Measurements from ENCODE around the gene GJA4. TPM values are rescaled to one million over a fixed set of nuclear protein-coding genes. Genes with fewer than 3 reads are reported as not detected.

The GJA4 gene
- polyA plus RNA-seq, 2 donors = 0.77 to 2.6 TPM

DNA sequence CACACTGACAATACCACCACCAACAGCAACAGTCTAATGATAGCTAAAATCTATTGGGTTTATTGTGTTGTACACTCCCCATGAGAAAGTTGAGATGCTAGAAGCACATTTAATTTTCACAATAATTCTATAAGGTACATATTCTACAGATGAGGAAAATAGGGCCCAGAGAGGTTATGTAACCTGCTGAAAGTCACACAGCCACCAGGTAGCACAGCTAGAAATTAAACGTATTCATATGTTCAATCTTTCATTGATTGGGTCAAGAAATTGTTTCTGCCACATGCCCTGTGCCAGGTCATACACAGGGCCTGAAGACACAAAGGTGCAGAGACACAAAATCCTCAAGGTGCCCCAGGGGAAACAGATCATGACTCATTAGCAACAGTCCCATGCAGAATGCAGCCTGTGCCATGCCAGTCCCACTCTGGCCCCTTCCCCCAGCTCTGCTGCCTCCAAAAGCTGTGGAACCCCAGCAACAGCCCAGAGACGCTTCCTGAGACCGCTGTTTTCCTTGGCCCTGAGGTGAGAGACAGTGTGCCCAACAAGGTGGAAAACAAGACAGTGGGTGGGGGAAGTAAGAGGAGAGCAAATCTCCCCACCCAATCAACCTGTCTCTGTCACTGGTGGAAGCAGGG, 32.1 kb downstream of the GJA4 start:
- Histone ChIP-seq H3K27ac (ENCODE audit: low read depth in 2 of 2, low read length in 1 of 2) (no peak overlapping the region), H3K9me3 (ENCODE audit: control insufficient read depth in 2 of 2, insufficient read depth in 1 of 2, low read depth in 1 of 2, low read length in 1 of 2) (no peaks in the 10 kb centered on the region), H3K36me3 (ENCODE audit: control insufficient read depth in 2 of 2, insufficient read depth in 2 of 2, low read length in 1 of 2) (no peaks in the 10 kb centered on the region), H3K4me1 (ENCODE audit: control insufficient read depth in 2 of 2, insufficient read depth in 2 of 2, low read length in 1 of 2) (peaks cover 6 to 9% of the 10 kb centered on the region in 2 donors), H3K4me3 (ENCODE audit: low read depth in 1 of 2, low read length in 2 of 2) (no peak overlapping the region), H3K27me3 (ENCODE audit: control insufficient read depth in 1 of 2, insufficient read depth in 2 of 2, low read length in 2 of 2) (no peaks in the 10 kb centered on the region)
- WGBS, 2 donors = 68 to 87% methylated on average over 3 of the region's 3 CpGs

DNA sequence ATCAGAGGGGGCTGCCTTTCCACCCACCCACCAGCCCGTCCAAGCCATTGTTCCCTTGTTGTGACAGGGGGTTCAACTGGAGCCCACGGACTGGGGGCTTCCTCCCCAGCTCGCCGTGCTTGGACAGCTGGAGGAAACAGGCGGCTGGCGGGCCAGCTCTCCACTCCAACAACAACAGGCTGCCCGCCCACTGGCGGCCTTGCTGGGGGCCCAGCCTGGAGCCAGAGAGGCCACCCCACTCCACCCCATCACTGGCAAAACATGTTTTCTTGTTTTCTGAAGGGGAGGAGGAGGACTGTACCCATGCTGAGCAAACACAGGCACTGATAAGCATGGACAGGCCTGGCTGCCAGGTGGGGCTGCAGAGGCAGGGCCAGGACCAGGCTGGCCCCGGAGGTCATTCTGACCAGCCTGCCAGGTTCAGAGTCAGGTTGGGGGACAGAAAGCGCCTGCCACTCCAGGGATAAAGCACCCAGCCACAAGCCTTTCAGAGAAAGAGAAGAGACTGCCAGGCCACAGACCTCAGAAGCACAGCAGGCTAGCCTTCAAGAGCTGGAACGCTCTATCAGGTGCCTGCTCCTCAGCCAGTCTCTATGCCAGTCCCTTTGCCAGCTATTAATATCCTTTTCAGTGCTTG, 32.8 kb downstream of the GJA4 start:
- H3K27me3 ChIP-seq (ENCODE audit: control insufficient read depth in 1 of 2, insufficient read depth in 2 of 2, low read length in 2 of 2) = no peaks in the 10 kb centered on the region
- WGBS, 2 donors = 64 to 75% methylated on average over 11 of the region's 11 CpGs
- H3K9me3 ChIP-seq (ENCODE audit: control insufficient read depth in 2 of 2, insufficient read depth in 1 of 2, low read depth in 1 of 2, low read length in 1 of 2) = no peaks in the 10 kb centered on the region
- no peaks in the 10 kb centered on the region for H3K36me3 ChIP-seq (ENCODE audit: control insufficient read depth in 2 of 2, insufficient read depth in 2 of 2, low read length in 1 of 2)
- H3K4me1 ChIP-seq (ENCODE audit: control insufficient read depth in 2 of 2, insufficient read depth in 2 of 2, low read length in 1 of 2) = peaks cover 6 to 9% of the 10 kb centered on the region in 2 donors
- no peak overlapping the region for H3K4me3 ChIP-seq (ENCODE audit: low read depth in 1 of 2, low read length in 2 of 2)
- no peak overlapping the region for H3K27ac ChIP-seq (ENCODE audit: low read depth in 2 of 2, low read length in 1 of 2)

DNA sequence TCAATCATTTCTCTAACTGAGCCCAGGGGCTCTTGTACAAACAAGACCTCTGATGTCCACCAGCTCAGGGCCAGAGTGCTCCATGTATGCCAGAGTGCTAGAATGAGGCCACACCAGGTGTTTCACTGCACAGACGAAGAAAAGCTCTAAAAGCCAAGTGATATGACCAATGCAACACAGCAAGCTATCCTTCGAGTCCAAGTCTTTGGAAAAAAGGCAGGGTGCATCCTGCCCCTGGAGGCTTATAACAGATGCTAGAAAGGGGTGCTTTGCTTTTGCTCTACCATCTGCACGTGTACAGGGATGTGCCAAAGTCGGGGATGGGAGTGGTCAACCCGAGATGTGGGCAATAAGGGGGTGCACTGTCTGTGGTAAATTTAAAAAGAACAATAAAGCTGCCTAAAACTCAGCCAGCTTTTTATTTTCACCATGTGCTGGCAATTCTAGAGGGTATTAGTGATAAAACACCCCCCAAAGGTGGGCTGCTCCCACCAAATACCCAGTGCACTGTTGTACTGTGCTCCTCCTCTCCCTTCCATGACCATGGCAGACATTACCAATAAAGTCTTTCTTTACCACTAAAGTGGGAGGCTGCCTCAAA, 34.6 kb downstream of the GJA4 start:
- no peaks in the 10 kb centered on the region for H3K9me3 ChIP-seq (ENCODE audit: control insufficient read depth in 2 of 2, insufficient read depth in 1 of 2, low read depth in 1 of 2, low read length in 1 of 2)
- no peak overlapping the region for H3K27ac ChIP-seq (ENCODE audit: low read depth in 2 of 2, low read length in 1 of 2)
- H3K27me3 ChIP-seq (ENCODE audit: control insufficient read depth in 1 of 2, insufficient read depth in 2 of 2, low read length in 2 of 2) = no peaks in the 10 kb centered on the region
- no peak overlapping the region for H3K4me3 ChIP-seq (ENCODE audit: low read depth in 1 of 2, low read length in 2 of 2)
- peaks cover 6 to 9% of the 10 kb centered on the region in 2 donors for H3K4me1 ChIP-seq (ENCODE audit: control insufficient read depth in 2 of 2, insufficient read depth in 2 of 2, low read length in 1 of 2)
- H3K36me3 ChIP-seq (ENCODE audit: control insufficient read depth in 2 of 2, insufficient read depth in 2 of 2, low read length in 1 of 2) = no peaks in the 10 kb centered on the region
- 81% methylated on average over 5 of the region's 5 CpGs for WGBS, 2 donors

DNA sequence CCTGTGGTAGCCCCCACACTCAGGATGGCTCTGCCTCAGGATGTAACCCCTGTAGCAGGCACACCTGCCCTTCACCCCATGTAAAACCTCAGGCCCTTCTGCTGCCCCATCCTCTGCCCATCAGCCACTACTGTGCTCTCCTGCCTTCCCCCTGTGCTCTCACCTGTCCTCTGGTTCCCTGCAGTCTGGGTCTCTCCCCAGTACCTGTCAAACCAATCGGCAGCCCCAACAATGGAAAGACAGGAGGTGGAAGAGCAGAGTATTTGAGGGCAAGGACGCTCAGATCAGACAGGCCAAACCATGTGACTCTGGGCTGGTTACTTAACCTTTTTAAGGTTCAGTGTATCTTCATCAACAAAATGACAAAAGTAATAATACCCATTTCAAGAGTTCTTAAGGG, 35.8 kb downstream of the GJA4 start:
- H3K27me3 ChIP-seq (ENCODE audit: control insufficient read depth in 1 of 2, insufficient read depth in 2 of 2, low read length in 2 of 2) = no peaks in the 10 kb centered on the region
- H3K27ac ChIP-seq (ENCODE audit: low read depth in 2 of 2, low read length in 1 of 2) = no peak overlapping the region
- no peak overlapping the region for H3K4me3 ChIP-seq (ENCODE audit: low read depth in 1 of 2, low read length in 2 of 2)
- no peaks in the 10 kb centered on the region for H3K9me3 ChIP-seq (ENCODE audit: control insufficient read depth in 2 of 2, insufficient read depth in 1 of 2, low read depth in 1 of 2, low read length in 1 of 2)
- WGBS, 2 donors = 64 to 78% methylated on average over 2 of the region's 2 CpGs
- H3K36me3 ChIP-seq (ENCODE audit: control insufficient read depth in 2 of 2, insufficient read depth in 2 of 2, low read length in 1 of 2) = no peaks in the 10 kb centered on the region
- H3K4me1 ChIP-seq (ENCODE audit: control insufficient read depth in 2 of 2, insufficient read depth in 2 of 2, low read length in 1 of 2) = peaks cover 6 to 9% of the 10 kb centered on the region in 2 donors

DNA sequence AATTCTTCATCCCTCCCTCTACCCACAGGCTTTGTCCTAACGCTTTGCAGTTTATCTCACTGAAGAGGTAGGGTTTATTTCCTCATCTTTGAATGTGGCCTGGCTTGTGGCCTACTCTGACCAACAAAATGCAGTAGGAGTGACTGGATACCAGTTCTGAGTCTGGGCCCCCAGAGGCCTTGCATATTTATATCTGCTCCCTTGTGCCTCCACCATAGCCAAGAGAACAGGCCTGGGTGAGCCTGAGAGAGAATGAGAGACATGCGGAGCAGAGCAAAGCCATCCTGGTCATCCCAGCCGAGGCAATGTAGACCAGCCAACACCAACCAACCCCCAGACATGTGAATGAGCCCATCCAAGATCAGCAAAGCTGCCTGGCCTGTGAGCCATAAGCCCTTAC, 36.5 kb downstream of the GJA4 start:
- Histone ChIP-seq H3K9me3 (ENCODE audit: control insufficient read depth in 2 of 2, insufficient read depth in 1 of 2, low read depth in 1 of 2, low read length in 1 of 2) (no peaks in the 10 kb centered on the region), H3K4me3 (ENCODE audit: low read depth in 1 of 2, low read length in 2 of 2) (no peak overlapping the region), H3K27me3 (ENCODE audit: control insufficient read depth in 1 of 2, insufficient read depth in 2 of 2, low read length in 2 of 2) (no peaks in the 10 kb centered on the region), H3K4me1 (ENCODE audit: control insufficient read depth in 2 of 2, insufficient read depth in 2 of 2, low read length in 1 of 2) (peaks cover 6 to 9% of the 10 kb centered on the region in 2 donors), H3K27ac (ENCODE audit: low read depth in 2 of 2, low read length in 1 of 2) (no peak overlapping the region), H3K36me3 (ENCODE audit: control insufficient read depth in 2 of 2, insufficient read depth in 2 of 2, low read length in 1 of 2) (no peaks in the 10 kb centered on the region)
- WGBS, 2 donors = 86 to 89% methylated on average over 3 of the region's 3 CpGs

DNA sequence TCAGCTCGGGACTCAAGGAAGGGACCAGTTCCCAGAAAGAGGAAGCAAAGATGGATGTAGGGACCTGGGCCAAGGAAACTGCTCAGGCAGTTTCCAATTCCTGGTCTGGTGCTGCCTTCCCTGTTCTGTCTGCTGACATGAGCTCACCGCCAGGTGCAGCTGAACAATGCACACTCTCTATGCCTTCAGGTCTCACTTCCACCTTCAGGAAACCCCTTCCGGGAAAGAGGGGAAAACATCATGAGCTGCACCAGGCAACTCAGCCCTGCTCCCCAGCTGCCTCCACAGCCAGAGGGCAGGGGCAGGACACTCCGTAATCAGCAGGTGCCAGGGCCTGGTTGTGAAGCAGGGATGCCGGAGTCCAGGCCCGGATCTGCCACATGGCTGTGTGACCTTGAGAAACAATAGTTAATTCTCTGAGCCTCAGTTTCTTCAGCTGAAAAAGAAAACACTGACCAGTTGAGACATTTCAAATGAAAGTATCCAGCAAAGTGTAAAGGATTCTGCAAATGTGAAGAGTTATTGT, 39.0 kb downstream of the GJA4 start:
- H3K36me3 ChIP-seq (ENCODE audit: control insufficient read depth in 2 of 2, insufficient read depth in 2 of 2, low read length in 1 of 2) = no peaks in the 10 kb centered on the region
- H3K27ac ChIP-seq (ENCODE audit: low read depth in 2 of 2, low read length in 1 of 2) = no peak overlapping the region
- H3K4me3 ChIP-seq (ENCODE audit: low read depth in 1 of 2, low read length in 2 of 2) = no peak overlapping the region
- H3K9me3 ChIP-seq (ENCODE audit: control insufficient read depth in 2 of 2, insufficient read depth in 1 of 2, low read depth in 1 of 2, low read length in 1 of 2) = no peaks in the 10 kb centered on the region
- H3K27me3 ChIP-seq (ENCODE audit: control insufficient read depth in 1 of 2, insufficient read depth in 2 of 2, low read length in 2 of 2) = no peaks in the 10 kb centered on the region
- 72 to 79% methylated on average over 6 of the region's 6 CpGs for WGBS, 2 donors
- H3K4me1 ChIP-seq (ENCODE audit: control insufficient read depth in 2 of 2, insufficient read depth in 2 of 2, low read length in 1 of 2) = no peaks in the 10 kb centered on the region

DNA sequence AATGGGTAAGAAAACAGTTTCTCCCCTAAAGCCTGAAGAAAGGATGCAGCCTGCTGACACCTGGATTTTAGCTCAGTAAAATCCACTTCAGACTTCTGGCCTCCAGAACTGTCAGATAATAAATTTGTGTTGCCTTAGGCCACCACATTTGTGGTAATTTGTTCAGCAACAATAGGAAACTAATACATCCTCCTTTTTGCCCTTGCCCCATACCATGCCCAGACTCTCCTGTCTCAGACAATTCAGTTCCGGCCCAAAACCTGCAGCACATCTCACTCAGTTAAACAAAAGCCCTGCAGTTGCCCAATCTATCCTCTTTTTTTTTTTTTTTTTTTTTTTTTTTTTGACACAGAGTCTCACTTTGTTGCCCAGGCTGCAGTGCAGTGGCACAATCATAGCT, 40.9 kb downstream of the GJA4 start:
- Histone ChIP-seq H3K36me3 (ENCODE audit: control insufficient read depth in 2 of 2, insufficient read depth in 2 of 2, low read length in 1 of 2) (no peaks in the 10 kb centered on the region), H3K9me3 (ENCODE audit: control insufficient read depth in 2 of 2, insufficient read depth in 1 of 2, low read depth in 1 of 2, low read length in 1 of 2) (no peaks in the 10 kb centered on the region), H3K27ac (ENCODE audit: low read depth in 2 of 2, low read length in 1 of 2) (no peak overlapping the region), H3K4me3 (ENCODE audit: low read depth in 1 of 2, low read length in 2 of 2) (no peak overlapping the region), H3K27me3 (ENCODE audit: control insufficient read depth in 1 of 2, insufficient read depth in 2 of 2, low read length in 2 of 2) (no peaks in the 10 kb centered on the region), H3K4me1 (ENCODE audit: control insufficient read depth in 2 of 2, insufficient read depth in 2 of 2, low read length in 1 of 2) (no peaks in the 10 kb centered on the region)
- 73 to 92% methylated on average over 1 of the region's 1 CpG for WGBS, 2 donors

DNA sequence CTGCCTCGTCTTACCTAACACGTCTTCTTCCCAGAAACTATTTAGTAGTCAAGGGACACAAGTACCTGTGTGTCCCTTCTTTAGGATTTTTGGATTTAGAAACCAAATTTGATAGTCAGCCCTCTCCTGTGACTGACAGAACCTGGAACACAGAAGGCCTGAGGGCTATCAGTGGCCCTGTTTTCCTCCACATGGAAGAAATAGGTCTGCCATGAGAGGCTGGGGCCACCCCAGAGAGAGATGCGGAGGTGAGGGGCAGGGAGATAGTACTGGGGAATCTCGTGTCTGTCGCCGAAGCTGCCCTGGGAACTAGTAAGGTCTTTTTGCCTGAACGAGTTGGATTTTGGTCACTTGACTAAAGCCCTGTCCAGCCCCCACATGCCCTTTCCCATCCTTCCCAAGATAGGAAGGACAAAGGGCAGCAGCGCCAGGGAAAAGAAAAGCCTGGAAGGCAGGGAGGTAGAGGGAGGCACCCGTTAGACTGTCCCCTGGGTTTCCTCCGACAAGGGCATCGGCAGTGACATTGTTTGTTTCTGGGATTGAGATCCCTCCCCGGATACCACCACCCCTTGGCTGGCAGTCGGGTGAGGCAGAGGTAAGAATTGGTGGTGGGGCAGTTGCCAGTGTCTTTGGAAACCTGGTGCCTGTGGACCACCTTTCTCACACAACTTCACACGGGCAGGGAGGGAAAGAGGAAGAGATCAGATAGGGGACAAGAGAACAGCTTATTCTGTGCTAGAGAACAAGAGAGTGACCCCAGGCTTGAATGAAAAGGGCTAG, 46.9 kb downstream of the GJA4 start:
- Histone ChIP-seq H3K4me1 (ENCODE audit: control insufficient read depth in 2 of 2, insufficient read depth in 2 of 2, low read length in 1 of 2) (peaks cover 0 to 3% of the 10 kb centered on the region in 2 donors), H3K4me3 (ENCODE audit: low read depth in 1 of 2, low read length in 2 of 2) (no peak overlapping the region), H3K9me3 (ENCODE audit: control insufficient read depth in 2 of 2, insufficient read depth in 1 of 2, low read depth in 1 of 2, low read length in 1 of 2) (no peaks in the 10 kb centered on the region), H3K27ac (ENCODE audit: low read depth in 2 of 2, low read length in 1 of 2) (no peak overlapping the region), H3K36me3 (ENCODE audit: control insufficient read depth in 2 of 2, insufficient read depth in 2 of 2, low read length in 1 of 2) (no peaks in the 10 kb centered on the region), H3K27me3 (ENCODE audit: control insufficient read depth in 1 of 2, insufficient read depth in 2 of 2, low read length in 2 of 2) (no peaks in the 10 kb centered on the region)
- 76 to 85% methylated on average over 14 of the region's 14 CpGs for WGBS, 2 donors

DNA sequence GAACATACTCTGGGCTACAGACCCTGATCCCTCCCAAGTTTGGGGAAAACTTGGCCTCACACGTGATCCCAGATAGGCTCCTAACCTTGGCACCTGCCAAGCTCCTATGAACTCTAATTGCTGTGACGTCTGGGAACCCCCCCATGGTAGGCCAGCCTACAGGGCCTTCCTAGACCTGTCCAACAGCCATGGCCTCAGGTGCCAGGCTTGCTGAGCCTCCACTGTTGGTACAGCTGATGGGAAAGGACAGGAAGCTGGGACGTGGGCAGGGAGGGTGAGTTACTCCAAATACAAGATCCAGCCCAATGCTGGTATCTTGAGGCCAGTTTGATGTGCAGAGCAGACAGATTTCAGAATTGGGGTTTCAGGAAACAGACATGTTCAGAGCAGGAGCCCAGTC, 47.6 kb downstream of the GJA4 start:
- Histone ChIP-seq H3K9me3 (ENCODE audit: control insufficient read depth in 2 of 2, insufficient read depth in 1 of 2, low read depth in 1 of 2, low read length in 1 of 2) (no peaks in the 10 kb centered on the region), H3K27ac (ENCODE audit: low read depth in 2 of 2, low read length in 1 of 2) (no peak overlapping the region), H3K36me3 (ENCODE audit: control insufficient read depth in 2 of 2, insufficient read depth in 2 of 2, low read length in 1 of 2) (no peaks in the 10 kb centered on the region), H3K4me3 (ENCODE audit: low read depth in 1 of 2, low read length in 2 of 2) (no peak overlapping the region), H3K27me3 (ENCODE audit: control insufficient read depth in 1 of 2, insufficient read depth in 2 of 2, low read length in 2 of 2) (no peaks in the 10 kb centered on the region), H3K4me1 (ENCODE audit: control insufficient read depth in 2 of 2, insufficient read depth in 2 of 2, low read length in 1 of 2) (peaks cover 0 to 3% of the 10 kb centered on the region in 2 donors)
- 90 to 92% methylated on average over 3 of the region's 3 CpGs for WGBS, 2 donors

Data from esophagus (tissue), 2 donors.